ENCODE results near the gene LYPD8. TPM values are rescaled to one million over a fixed set of nuclear protein-coding genes. Genes with fewer than 3 reads are reported as not detected.

LYPD8 gene
- total RNA-seq, 1 donor from 2014 or later: not detected

DNA sequence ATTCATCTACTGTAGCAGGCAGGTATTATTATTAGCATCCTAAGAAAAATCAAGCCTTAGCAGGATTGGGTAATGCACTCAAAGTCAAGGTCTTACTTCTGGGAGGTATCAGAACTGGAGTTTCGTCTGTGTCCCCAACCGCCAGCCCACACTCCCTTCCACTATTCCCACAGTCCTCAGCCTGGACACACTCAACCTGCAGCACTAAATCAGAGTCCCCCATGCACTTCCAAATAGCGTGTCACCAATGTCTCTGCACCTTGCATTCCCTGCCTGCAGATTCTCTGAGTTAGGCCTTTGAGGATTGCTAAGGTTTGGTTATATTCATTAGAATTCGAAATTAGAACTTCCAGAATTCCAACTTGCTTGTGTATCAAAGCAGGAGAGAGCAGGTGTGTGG lies 3.9 kb downstream of the LYPD8 start:
- no peak overlapping the region for H3K4me3 ChIP-seq (ENCODE audit: low read depth, low read length)
- DNase-seq (ENCODE audit: low read depth): no peak
- TF ChIP-seq, protein P1, sequence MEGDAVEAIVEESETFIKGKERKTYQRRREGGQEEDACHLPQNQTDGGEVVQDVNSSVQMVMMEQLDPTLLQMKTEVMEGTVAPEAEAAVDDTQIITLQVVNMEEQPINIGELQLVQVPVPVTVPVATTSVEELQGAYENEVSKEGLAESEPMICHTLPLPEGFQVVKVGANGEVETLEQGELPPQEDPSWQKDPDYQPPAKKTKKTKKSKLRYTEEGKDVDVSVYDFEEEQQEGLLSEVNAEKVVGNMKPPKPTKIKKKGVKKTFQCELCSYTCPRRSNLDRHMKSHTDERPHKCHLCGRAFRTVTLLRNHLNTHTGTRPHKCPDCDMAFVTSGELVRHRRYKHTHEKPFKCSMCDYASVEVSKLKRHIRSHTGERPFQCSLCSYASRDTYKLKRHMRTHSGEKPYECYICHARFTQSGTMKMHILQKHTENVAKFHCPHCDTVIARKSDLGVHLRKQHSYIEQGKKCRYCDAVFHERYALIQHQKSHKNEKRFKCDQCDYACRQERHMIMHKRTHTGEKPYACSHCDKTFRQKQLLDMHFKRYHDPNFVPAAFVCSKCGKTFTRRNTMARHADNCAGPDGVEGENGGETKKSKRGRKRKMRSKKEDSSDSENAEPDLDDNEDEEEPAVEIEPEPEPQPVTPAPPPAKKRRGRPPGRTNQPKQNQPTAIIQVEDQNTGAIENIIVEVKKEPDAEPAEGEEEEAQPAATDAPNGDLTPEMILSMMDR (conservative IDR thresholded peaks at IDR 0.05; ENCODE audit: low read depth, low read length): no peak

DNA sequence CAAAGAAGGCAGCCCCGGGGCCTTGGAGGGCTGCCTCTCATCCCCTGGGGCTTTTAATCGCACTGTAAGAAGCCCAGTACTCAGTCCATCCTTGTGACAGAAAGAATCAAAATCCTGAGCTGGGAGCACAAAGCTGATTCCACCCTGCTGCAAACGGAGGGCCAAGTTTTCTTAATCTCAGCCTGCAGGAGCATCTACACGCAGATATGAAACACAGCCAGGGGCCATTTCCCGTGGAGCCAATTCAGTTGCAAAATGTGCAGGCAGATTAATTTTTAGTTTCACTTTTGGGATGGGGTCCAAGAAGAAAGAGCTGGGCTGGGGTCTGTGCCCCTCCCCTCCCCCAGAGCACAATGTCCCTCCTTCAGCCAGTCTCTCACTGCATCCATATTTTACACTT lies 4.4 kb downstream of the LYPD8 start:
- TF ChIP-seq, protein P1 (conservative IDR thresholded peaks at IDR 0.05; ENCODE audit: low read depth, low read length): no peak
- no peak for DNase-seq (ENCODE audit: low read depth)
- H3K4me3 ChIP-seq (ENCODE audit: low read depth, low read length): no peak overlapping the region

DNA sequence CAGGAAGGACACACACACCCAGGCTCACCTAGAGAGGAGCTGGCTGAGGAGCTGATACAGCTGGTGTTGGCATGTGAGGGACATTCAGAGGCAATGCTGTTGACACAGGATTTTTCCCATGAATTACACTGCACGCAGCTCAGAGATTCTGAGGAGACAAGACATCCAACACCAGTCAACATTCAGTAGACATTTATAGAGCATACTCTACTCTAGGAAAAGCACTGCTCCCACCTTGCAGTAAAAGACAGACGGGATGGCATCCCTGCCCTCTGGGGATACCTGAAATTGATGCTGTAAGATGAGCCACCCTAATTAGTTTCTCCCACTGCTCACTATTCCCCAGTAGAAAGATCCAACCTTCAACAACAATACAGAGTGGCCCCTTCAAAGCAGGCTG lies 5.1 kb downstream of the LYPD8 start:
- DNase-seq (ENCODE audit: low read depth): no peak
- no peak overlapping the region for H3K4me3 ChIP-seq (ENCODE audit: low read depth, low read length)
- TF ChIP-seq, protein P1 (conservative IDR thresholded peaks at IDR 0.05; ENCODE audit: low read depth, low read length): no peak

DNA sequence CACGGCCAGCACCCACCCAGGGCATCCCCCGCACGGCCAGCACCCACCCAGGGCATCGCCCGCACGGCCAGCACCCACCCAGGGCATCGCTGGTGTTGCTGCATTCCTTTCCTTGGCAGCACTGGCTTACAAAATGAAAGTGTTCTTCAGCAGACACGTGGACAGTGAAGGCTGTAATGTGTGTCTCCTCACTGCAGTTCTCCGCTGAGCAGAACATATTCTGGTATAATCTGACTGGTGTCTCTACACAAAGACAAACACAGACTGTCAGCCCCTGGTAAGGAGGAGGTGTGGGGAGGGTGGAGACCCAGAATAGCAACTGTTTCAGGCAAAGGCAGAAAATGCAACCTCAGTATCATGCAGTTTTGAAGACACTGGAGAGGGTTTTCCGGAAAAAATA lies 7.3 kb downstream of the LYPD8 start:
- no peak overlapping the region for H3K4me3 ChIP-seq (ENCODE audit: low read depth, low read length)
- TF ChIP-seq, protein P1 (conservative IDR thresholded peaks at IDR 0.05; ENCODE audit: low read depth, low read length): no peak
- DNase-seq (ENCODE audit: low read depth): no peak

DNA sequence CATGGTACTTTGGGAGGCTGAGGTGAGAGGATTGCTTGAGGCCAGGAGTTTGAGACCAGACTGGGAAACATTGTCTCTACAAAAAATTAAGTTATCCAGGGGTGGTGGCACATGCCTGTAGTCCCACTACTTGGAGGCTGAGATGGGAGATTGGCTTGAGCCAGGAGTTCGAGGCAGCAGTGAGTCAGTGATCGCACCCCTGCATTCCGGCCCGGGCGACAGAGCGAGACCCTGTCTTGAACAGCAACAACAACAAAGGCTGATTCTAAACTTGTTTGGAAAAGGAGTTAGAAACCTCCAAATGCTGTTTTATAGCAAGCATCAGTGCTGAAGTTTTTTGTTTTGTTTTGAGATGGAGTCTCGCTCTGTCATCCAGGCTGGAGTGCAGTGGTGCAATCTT lies 14.7 kb downstream of the LYPD8 start:
- no peak overlapping the region for H3K4me3 ChIP-seq (ENCODE audit: low read depth, low read length)
- no peak for DNase-seq (ENCODE audit: low read depth)
- TF ChIP-seq, protein P1 (conservative IDR thresholded peaks at IDR 0.05; ENCODE audit: low read depth, low read length): no peak

DNA sequence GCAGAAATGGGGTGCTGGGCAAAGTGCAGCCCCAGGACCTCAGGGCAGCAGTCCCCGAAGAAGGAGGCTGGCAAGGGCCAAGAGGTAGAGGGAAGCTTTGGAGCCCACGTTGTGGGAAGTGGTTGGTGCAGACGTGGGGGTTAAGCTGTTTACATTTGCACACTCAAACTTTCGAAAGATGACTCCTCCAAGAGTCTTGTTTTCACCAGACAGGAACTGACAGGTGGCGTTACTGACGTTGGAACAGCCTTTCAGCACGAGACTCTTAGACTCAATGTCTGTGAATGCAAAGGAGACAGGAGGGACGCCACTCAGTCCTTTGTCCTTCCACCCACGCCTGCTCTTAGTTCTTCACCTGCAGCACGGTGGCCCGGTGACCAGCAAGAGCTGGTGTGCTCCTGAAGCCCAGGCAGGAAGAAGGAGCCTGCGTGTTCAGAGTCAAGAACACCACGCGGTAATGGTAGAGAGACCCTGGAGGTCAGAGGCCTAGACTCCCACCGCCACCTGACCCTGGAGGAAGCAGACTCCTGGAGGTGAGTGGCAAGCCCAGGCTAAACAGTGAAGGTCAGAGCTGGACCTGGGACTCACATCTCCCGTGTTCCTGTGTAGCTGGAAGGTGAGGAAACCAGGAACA lies 15.9 kb downstream of the LYPD8 start:
- no peak overlapping the region for H3K4me3 ChIP-seq (ENCODE audit: low read depth, low read length)
- TF ChIP-seq, protein P1 (conservative IDR thresholded peaks at IDR 0.05; ENCODE audit: low read depth, low read length): no peak
- DNase-seq (ENCODE audit: low read depth): no peak

DNA sequence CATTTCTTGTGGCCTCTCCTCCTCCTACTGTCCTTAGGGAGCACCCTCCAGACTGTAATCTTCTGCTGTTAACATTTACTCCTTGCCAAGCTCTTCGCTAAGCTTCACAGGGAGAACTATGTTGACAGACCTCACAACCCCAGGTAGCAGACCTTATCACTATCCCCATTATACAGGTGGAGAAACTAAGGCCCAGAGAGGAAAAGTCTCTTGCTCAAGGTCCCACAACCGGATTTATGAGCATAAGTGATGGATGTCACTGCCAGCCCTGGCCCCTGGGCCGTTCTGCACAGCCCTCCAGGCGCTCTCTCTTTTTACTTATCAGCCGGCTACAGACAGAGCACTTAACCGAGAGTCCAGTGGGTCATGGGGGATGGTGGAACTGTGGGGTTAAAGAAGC lies 18.1 kb downstream of the LYPD8 start:
- TF ChIP-seq, protein P1 (conservative IDR thresholded peaks at IDR 0.05; ENCODE audit: low read depth, low read length): no peak
- no peak for DNase-seq (ENCODE audit: low read depth)
- no peak overlapping the region for H3K4me3 ChIP-seq (ENCODE audit: low read depth, low read length)

Data from epithelial cell of proximal tubule (primary cell).